H7 (cell line): ENCODE data around the gene CCDC69. TPM values are rescaled to one million over a fixed set of nuclear protein-coding genes. Genes with fewer than 3 reads are reported as not detected.
"Not testable (repeated sequence)": the region's sequence is repeated elsewhere in the genome, so short reads cannot be mapped to it uniquely, and the experiment has no call there.

Experiments used
- DNase-seq: peaks from one replicate; pipeline ENCODE4 v3.0.0; 2012
- H3K27me3 ChIP-seq: 2 replicates; pipeline ENCODE4 v1.6.0; 2011; ENCODE audit warnings: mild to moderate bottlenecking, low read length; ENCODE audit not compliant: control insufficient read depth, insufficient read depth
- H3K36me3 ChIP-seq: replicated peaks from 2 replicates; pipeline ENCODE4 v1.5.1; 2011; ENCODE audit warnings: low read length; ENCODE audit not compliant: control insufficient read depth, insufficient read depth
- H3K4me3 ChIP-seq: 2 replicates; pipeline ENCODE4 v1.5.1; 2011; ENCODE audit warnings: low read depth, mild to moderate bottlenecking, control low read depth, low read length, moderate library complexity; ENCODE audit not compliant: insufficient read depth
- total RNA-seq: library from RNA; depleted of rRNA; stranded (reverse); fragments of >200 nt; shearing (Covaris generic); gene quantifications from 2 replicates; pipeline ENCODE4 v1.2.3, GENCODE V29; 2014

CCDC69 gene
- total RNA-seq, 1 experiment from 2014 or later = 5.6 TPM

DNA sequence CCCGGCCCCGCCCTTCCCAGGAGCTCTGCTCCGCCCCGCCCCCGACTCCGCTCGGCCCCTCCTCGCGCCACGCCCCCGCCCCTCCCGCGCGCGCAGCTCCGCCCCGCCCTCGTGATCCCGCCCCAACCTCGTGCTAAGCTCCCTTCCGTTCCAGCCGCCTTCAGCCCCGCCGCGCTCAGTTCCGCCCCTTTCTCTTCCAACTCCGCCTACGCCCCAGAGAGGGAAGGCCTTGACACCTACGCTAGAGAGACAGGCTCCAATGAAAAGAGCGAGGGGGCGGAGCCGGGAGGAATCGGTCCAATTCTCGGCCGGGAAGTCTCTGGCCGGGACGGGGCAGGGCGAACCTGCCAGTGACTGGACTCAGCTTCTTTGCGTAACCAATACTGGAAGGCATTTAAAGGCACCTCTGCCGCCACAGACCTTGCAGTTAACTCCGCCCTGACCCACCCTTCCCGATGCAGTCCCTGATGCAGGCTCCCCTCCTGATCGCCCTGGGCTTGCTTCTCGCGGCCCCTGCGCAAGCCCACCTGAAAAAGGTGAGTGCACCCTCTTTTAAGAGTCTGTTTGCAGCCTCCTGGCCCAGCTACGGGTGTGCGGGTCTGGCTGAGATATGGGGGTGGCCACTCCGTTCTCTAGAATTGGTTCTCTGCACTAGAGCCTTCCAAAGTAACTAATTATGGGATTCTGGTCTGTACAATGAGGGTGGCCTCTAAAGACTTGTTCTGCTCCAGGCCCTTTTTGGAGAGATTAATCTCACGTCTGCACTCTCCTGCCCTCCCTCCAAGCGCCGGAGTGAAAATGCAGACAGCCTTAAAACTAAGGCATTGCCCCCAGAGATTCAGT, 29.1 kb upstream of the CCDC69 start, which contains the start of gene GM2A:
TSS of gene GM2A (plus strand) at position 424 of the 843 bp plus-strand sequence. CDS start at position 456, 32 bp downstream.
- Histone ChIP-seq H3K36me3 (no peaks in the 10 kb centered on the region), H3K4me3 (peak within 1 kb of the TSS; percentile 69), H3K27me3 (no peaks in the 10 kb centered on the region)
- peak; percentile 99 for DNase-seq

DNA sequence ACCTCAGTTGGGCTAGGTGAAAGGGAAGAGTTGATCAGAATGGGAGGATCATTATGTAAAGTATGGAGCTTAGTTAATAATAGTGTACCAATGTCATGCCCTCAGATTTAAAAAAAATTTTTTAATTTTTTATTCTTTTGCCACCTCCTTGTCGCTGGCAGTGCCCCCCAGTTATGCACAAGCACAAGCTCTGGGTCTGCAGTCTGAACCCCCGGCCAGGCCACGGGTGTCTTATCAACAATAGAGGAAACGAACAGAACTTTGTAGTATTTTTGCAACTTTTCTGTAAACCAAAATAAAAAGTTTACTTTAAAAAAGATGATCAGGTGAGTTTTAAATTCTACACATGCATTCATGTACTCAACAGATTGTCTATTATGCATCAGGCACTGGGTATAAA, 27.7 kb upstream of the CCDC69 start:
- H3K4me3 ChIP-seq = no peak overlapping the region
- no peaks in the 10 kb centered on the region for H3K36me3 ChIP-seq
- no peak for DNase-seq
- H3K27me3 ChIP-seq = no peaks in the 10 kb centered on the region

DNA sequence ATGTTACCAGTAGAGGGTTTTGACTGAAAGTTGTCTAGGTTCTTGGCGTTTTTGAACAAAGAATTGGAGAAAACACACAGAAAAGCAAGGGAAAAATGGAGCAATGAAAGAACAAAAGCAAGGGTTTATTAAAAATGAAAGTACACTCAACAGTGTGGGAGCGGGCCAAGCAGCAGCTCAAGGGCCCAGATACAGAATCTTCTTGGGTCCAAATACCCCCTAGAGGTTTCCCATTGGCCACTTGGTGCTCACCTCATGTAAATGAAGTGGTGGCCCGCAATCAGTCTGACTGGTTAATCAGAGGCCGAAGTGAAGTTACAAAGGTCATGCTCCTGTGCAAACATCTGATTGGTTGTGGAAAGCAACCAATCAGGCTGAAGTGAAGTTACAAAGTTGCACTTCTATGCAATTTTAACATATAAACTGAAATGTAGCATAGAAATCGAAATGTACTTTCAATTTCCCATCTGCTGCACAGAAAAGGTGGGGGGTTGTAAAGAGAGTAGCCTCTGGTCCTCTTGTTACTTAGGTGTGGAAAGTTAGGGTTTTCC, 27.2 kb upstream of the CCDC69 start:
- DNase-seq = no peak
- no peaks in the 10 kb centered on the region for H3K27me3 ChIP-seq
- no peak overlapping the region for H3K4me3 ChIP-seq
- no peaks in the 10 kb centered on the region for H3K36me3 ChIP-seq

DNA sequence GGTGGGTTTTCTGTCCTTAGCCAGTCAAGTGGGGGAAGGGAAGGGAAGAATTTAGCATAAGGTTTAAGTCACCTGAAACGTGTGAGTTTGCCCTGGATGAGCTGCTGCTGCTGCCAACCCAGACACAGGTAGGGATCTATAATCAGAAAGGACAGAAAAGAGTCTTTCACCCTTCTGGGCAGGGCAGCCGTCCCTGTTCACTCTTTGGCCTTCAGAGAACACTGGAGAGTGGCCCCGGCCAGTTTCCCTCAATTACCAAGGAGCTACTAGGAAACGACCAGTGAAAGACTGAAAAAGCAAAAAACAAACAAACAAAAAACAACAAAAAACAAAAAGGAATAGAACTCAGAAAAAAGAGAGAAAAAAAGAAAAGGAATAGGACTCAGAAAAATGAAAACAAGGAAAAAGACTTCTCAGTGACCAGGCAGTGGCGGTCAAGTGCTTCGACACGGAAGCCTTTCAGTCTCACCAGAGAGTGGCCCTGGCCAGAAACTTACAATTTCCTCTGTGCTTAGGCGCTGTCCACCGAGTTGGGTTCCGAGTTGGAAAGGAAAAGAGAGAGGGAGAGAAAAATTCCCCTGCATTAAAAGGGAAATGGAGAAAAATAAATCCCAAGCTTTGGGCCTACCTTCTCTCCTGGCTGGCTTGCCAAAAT, 26.6 kb upstream of the CCDC69 start:
- no peak for DNase-seq
- H3K36me3 ChIP-seq = no peaks in the 10 kb centered on the region
- H3K27me3 ChIP-seq = no peaks in the 10 kb centered on the region
- H3K4me3 ChIP-seq = no peak overlapping the region

DNA sequence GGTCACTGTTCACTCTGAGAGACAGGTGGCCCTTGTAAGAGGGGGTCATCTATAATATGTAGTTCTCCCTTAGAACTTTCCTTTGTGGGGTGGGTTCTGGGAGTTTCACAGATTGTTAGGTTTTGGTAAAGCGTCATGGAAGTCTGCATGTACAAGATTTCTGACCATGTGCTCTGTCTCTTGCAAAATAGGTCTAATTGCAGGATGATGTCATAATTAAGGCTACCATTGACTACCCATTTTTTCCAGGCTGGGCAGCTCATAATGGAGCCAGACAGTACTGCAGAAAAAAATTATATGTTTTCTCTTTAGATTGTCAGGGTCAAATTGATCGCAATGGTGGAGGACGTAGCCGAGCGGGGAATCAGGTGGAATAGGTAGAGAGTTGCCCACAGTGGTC, 25.4 kb upstream of the CCDC69 start:
- DNase-seq = no peak
- no peak overlapping the region for H3K4me3 ChIP-seq
- no peaks in the 10 kb centered on the region for H3K27me3 ChIP-seq
- no peaks in the 10 kb centered on the region for H3K36me3 ChIP-seq

DNA sequence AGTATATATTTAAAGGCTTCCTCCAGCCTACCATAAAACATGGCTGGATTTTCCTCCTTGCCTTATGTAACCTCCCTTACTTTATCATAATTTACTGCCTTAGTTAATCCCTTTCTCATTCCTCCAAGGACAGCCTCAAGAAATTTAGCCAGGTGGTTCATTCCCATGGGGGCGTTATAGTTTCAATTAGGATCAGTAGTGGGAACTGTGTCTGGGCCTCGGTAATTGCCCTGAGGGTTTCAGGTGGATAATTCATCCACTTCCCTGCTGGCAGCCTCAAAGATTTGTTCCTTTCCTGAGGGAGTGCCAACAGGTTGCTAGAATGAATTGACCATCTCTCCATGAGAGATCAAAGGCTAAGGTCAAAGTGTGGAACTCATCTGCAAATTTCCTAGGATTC, 24.8 kb upstream of the CCDC69 start:
- no peak overlapping the region for H3K4me3 ChIP-seq
- no peaks in the 10 kb centered on the region for H3K36me3 ChIP-seq
- no peak for DNase-seq
- no peaks in the 10 kb centered on the region for H3K27me3 ChIP-seq

DNA sequence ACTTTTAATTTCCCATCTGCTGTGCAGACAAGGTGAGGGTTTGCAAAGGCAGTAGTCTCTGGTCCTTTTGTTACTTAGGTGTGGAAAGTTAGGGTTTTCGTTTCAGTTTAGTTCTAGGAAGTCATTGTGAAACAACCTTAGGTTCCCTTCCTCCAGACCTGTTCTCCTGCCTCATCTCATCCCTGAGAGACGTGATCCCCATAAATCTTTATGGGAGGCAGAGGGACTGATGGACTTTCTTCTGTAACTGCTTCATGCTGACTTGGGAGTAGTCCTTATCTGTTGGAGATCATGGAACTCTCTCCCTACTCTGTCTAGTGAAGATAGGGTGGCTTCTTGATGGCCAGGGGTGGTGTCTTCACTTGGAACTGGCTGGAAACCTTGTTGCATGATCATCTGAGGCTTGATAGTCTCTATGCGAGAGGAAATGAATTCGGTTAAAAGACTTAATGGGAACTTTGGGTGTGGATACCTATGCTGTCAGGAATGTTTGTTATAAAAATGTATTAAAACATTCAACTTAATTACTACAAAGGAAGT, 21.9 kb upstream of the CCDC69 start:
- no peaks in the 10 kb centered on the region for H3K36me3 ChIP-seq
- no peak overlapping the region for H3K4me3 ChIP-seq
- DNase-seq = no peak
- H3K27me3 ChIP-seq = no peaks in the 10 kb centered on the region

DNA sequence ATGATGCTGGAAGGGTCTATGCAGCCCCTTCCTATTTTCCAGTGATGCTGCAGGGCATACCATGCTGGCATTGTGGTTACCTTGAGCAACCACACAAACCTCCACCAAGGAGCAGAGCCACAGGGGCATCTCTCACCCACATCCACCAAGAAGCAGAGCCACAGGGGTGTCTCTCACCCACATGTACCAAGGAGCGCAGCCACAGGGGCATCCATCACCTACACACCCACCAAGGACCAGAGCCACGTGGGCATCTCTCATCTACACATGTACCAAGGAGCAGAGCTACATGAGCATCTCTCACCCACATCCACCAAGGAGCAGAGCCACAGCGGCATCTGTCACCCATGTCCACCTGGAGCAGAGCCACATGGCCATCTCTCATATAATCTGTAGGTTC, 20.3 kb upstream of the CCDC69 start:
- DNase-seq = no peak
- Histone ChIP-seq H3K4me3 (no peak overlapping the region), H3K36me3 (no peaks in the 10 kb centered on the region), H3K27me3 (no peaks in the 10 kb centered on the region)

DNA sequence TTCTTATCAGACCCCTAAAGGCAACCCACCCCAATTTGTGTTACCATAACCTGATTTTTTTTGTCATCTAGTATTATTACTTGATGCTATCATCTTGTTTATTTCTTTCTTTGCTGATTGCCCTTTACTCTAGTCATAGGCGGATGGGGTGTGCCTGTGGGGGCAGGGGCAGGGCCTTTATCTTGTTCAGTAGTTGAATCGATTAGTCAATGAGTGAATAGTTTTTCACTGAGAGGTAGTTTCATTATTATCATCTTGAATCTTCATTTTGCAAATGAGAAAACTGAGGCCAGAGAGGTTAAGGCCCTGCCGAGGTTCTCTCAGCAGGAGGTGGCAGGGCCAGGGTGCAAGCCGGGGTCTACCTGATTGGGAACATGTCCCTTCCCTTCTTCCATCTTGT, 19.7 kb upstream of the CCDC69 start:
- H3K36me3 ChIP-seq = no peaks in the 10 kb centered on the region
- no peak for DNase-seq
- H3K4me3 ChIP-seq = no peak overlapping the region
- no peaks in the 10 kb centered on the region for H3K27me3 ChIP-seq

DNA sequence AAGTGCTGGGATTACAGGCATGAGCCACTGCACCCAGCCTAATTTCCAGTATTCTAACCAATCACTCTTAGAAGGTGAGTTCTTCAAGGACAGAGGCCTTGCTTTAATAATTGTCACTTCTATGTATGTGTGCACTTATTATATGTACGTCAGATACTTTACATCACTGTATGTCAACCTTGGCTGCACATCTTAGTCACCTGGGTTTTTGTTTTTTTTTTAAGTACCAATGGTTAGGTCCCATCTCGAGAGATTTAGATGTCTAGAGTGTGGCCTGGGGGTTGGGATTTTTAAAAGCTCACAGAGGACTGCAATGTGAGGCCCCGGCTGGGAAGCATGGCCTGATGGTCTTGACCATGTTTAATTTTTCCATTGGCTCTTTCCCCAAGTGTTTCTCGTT, 19.2 kb upstream of the CCDC69 start:
- H3K27me3 ChIP-seq = no peaks in the 10 kb centered on the region
- no peak overlapping the region for H3K4me3 ChIP-seq
- no peak for DNase-seq
- no peaks in the 10 kb centered on the region for H3K36me3 ChIP-seq

DNA sequence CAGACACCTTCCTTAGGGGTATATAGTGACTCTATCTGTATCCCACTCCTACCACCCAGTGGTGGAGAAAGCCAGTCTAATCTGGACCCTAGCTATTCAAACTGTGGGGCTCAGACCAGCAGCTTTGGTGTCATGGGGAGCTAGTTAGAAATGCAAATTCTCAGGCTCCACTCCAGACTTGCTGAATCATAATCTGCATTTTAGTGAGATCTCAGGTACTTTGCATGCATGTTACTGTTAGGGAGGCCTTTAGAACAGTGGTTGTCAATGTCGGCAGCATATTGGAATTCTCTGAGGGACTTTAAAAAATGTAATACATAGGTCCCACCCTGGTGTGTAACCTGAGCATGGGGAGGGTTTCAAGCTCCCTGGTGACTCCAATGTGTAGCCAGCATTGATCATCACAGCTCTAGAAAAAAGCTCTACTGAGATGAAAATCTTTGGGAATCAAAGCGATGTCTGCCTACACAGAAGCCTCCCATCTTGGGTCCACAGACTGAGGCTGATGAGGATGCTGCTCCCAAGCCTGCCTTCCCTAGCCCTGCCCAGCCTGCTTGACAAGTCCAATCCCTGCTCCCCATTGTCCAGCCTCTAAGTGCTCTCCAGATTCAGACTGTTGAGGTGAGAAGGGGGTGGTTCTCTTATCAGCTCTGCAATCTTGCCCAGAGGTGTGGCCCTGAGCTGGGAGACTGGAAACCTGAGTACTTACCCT, 17.2 kb upstream of the CCDC69 start:
- no peak for DNase-seq
- H3K4me3 ChIP-seq = no peak overlapping the region
- no peaks in the 10 kb centered on the region for H3K36me3 ChIP-seq
- H3K27me3 ChIP-seq = no peaks in the 10 kb centered on the region

DNA sequence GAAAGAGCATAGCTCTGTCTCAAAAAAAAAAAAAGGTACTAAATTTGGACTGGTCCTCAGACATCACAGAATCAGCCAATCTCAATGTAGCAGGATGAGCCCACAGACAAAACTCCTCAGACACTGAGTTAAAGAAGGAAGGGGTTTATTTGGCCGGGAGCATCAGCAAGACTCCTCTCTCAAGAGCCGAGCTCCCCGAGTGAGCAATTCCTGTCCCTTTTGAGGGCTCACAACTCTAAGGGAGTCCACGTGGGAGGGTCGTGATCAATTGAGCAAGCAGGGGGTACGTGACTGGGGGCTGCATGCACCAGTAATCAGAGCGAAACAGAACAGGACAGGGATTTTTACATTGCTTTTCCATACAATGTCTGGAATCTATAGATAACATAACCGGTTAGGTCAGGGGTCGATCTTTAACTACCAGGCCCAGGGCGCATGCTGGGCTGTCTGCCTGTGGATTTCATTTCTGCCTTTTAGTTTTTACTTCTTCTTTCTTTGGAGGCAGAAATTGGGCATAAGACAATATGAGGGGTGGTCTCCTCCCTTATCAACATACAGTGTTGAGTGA, 16.5 kb upstream of the CCDC69 start:
- H3K4me3 ChIP-seq, H3K36me3 ChIP-seq, H3K27me3 ChIP-seq, DNase-seq: not testable (repeated sequence)

DNA sequence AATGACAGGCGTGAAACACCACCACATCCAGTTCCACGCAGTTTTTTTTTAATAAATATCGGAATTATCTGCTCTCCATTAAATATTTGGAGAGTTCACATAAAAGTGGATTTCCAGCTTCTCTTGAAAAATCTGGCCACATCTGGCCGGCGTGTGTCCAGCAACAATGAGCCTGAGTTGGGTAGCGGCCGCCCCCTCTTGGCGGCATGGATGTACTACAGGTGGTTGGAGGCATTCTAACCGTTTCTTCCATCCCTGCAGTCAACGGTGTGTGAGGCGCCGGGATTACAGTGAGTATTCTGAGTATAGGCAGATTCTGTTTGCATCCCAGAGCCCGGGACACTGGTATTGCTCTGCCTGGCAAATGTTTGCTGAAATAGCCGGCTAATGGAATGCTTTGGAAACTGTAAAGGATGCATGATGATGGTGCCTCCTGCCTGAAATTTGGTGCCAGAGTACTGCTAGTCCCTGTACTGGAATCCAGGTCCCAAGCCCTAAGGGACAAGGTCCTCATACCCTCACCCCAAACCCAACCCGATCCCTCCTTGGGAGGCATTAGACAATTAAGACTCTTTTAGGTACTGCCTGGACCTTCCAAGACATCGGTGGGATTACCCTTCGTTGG, 15.5 kb upstream of the CCDC69 start:
- no peaks in the 10 kb centered on the region for H3K36me3 ChIP-seq
- H3K4me3 ChIP-seq = no peak overlapping the region
- no peaks in the 10 kb centered on the region for H3K27me3 ChIP-seq
- peak; percentile 83 for DNase-seq

DNA sequence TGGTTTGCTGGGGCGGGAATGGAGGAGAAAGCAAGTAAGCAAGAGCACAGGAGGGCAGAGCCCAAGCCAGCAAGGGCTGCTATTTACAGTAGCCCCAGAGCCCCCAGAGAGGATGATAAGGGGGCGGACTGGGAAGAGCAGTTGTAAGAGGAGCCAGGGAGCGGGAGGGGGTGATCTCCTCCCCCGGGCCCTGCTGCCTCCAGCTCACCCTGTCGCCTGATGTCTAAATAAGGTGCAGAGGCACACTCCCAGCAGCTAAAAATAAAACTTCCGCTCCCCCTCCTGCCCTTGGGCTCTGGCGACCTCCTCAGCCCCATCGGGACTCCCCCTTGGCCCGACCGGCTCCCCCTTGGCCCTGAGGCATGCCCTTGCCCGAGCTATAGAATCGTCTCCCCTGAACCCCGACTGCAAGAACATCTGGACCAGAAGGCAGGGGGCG, 14.4 kb upstream of the CCDC69 start:
- peak; percentile 69 for DNase-seq
- Histone ChIP-seq H3K27me3 (no peaks in the 10 kb centered on the region), H3K36me3 (no peaks in the 10 kb centered on the region), H3K4me3 (no peak overlapping the region)
